GM23338 (cell line): ENCODE results near the gene SLC25A42. TPM values are rescaled to one million over a fixed set of nuclear protein-coding genes. Genes with fewer than 3 reads are reported as not detected.

Experiments used
- ATAC-seq: fragments of 200-7000 bp; cut with Tn5 transposase; 3 replicates; pipeline ENCODE4 v1.9.1; 2020
- DNase-seq: peaks from one replicate; pipeline ENCODE4 v3.0.0-alpha.2; 2015; ENCODE audit warnings: low spot score
- H2AFZ ChIP-seq: fragments of 200-600 bp; sonication (generic); 2 replicates; pipeline ENCODE4 v1.8.0; 2016; ENCODE audit warnings: antibody characterized with exemption, mild to moderate bottlenecking, moderate library complexity
- H3F3A ChIP-seq: fragments of 200-600 bp; sonication (generic); replicated peaks from 2 replicates; pipeline ENCODE4 v1.8.0; 2017; ENCODE audit warnings: antibody characterized with exemption, mixed run types, low read depth
- H3K27ac ChIP-seq: fragments of 200-600 bp; sonication (generic); 2 replicates; pipeline ENCODE4 v1.6.1; 2016; ENCODE audit warnings: low read depth
- H3K27me3 ChIP-seq: fragments of 200-600 bp; sonication (generic); 2 replicates; pipeline ENCODE4 v1.8.0; 2016; ENCODE audit warnings: mild to moderate bottlenecking, mixed run types, moderate library complexity; ENCODE audit not compliant: insufficient read depth
- H3K36me3 ChIP-seq: fragments of 200-600 bp; sonication (generic); 2 replicates; pipeline ENCODE4 v1.8.0; 2016; ENCODE audit warnings: mild to moderate bottlenecking; ENCODE audit not compliant: insufficient read depth
- H3K4me1 ChIP-seq: fragments of 200-600 bp; sonication (generic); 2 replicates; pipeline ENCODE4 v1.8.0; 2016; ENCODE audit warnings: mild to moderate bottlenecking, moderate library complexity; ENCODE audit not compliant: insufficient read depth
- H3K4me2 ChIP-seq: fragments of 200-600 bp; sonication (generic); 2 replicates; pipeline ENCODE4 v1.7.1; 2017; ENCODE audit warnings: mixed run types
- H3K4me3 ChIP-seq: fragments of 200-600 bp; sonication (generic); 2 replicates; pipeline ENCODE4 v1.6.1; 2016; ENCODE audit warnings: mixed run types
- H3K79me2 ChIP-seq: fragments of 200-600 bp; sonication (generic); replicated peaks from 2 replicates; pipeline ENCODE4 v1.8.0; 2017; ENCODE audit warnings: mild to moderate bottlenecking; ENCODE audit not compliant: insufficient read depth
- H3K9me2 ChIP-seq: fragments of 200-600 bp; sonication (generic); 2 replicates; pipeline ENCODE4 v1.8.0; 2017; ENCODE audit not compliant: insufficient read depth
- H4K20me1 ChIP-seq: fragments of 200-600 bp; sonication (generic); replicated peaks from 2 replicates; pipeline ENCODE4 v1.8.0; 2017; ENCODE audit warnings: mild to moderate bottlenecking; ENCODE audit not compliant: insufficient read depth
- H3K27ac Mint-ChIP-seq: 2 replicates; pipeline ENCODE4 v1.8.0; 2020; ENCODE audit warnings: inconsistent platforms, mild to moderate bottlenecking, moderate library complexity, mixed read lengths
- H3K27me3 Mint-ChIP-seq: 3 replicates; pipeline ENCODE4 v1.8.0; 2022; ENCODE audit warnings: low read depth, mild to moderate bottlenecking, moderate library complexity, mixed read lengths, inconsistent platforms; ENCODE audit not compliant: insufficient read depth, poor library complexity
- H3K36me3 Mint-ChIP-seq: 3 replicates; pipeline ENCODE4 v1.8.0; 2021; ENCODE audit warnings: low read depth, mild to moderate bottlenecking, inconsistent platforms, moderate library complexity, mixed read lengths
- H3K4me1 Mint-ChIP-seq: 3 replicates; pipeline ENCODE4 v1.8.0; 2020; ENCODE audit warnings: mild to moderate bottlenecking, inconsistent platforms, mixed read lengths
- H3K4me3 Mint-ChIP-seq: 3 replicates; pipeline ENCODE4 v1.8.0; 2021; ENCODE audit warnings: moderate library complexity, mild to moderate bottlenecking, inconsistent platforms, mixed read lengths
- H3K9me3 Mint-ChIP-seq: 3 replicates; pipeline ENCODE4 v1.8.0; 2020; ENCODE audit warnings: moderate library complexity, mild to moderate bottlenecking, inconsistent platforms, mixed read lengths
- CREB1 ChIP-seq: fragments of 250-450 bp; sonication (Bioruptor Pico); IDR thresholded peaks from 2 replicates; pipeline ENCODE4 v1.5.0; 2020; ENCODE audit warnings: low read depth, mild to moderate bottlenecking, moderate library complexity
- CTCF ChIP-seq, 2 experiments: fragments of 200-600 bp in 1 of 2; sonication (generic) in 1 of 2; conservative IDR thresholded peaks; 2 replicates each; pipeline versions ENCODE4 v1.5.1 to v1.6.1; 2016 to 2017; ENCODE audit warnings: antibody characterized with exemption in 2 of 2, low read depth in 2 of 2, mild to moderate bottlenecking in 2 of 2, moderate library complexity in 1 of 2
- ETS1 ChIP-seq: IDR thresholded peaks from 2 replicates; pipeline ENCODE4 v1.6.1; 2016; ENCODE audit warnings: antibody characterized with exemption
- EZH2 ChIP-seq: fragments of 200-600 bp; sonication (generic); IDR thresholded peaks from one replicate; pipeline ENCODE4 v1.8.0; 2017; ENCODE audit warnings: antibody characterized with exemption, mild to moderate bottlenecking, low read depth; ENCODE audit not compliant: unreplicated experiment
- JUNB ChIP-seq: IDR thresholded peaks from one replicate; pipeline ENCODE4 v1.6.1; 2016; ENCODE audit warnings: antibody characterized with exemption; ENCODE audit not compliant: unreplicated experiment
- NANOG ChIP-seq: IDR thresholded peaks from 2 replicates; pipeline ENCODE4 v1.6.1; 2016; ENCODE audit warnings: antibody characterized with exemption, borderline replicate concordance
- STAT1 ChIP-seq: IDR thresholded peaks from one replicate; pipeline ENCODE4 v1.6.1; 2016; ENCODE audit warnings: antibody characterized with exemption; ENCODE audit not compliant: unreplicated experiment
- ZNF462 ChIP-seq: fragments of 250-450 bp; sonication (Bioruptor Pico); IDR thresholded peaks from 2 replicates; pipeline ENCODE4 v1.5.0; 2020; ENCODE audit warnings: mild to moderate bottlenecking, moderate library complexity
- polyA plus RNA-seq: library from polyadenylated mRNA; unstranded; fragments of >200 nt; fragmentation: Nextera tagmentation; extraction: Ambion mirVana; gene quantifications from 2 replicates; pipeline ENCODE4 v1.2.1, GENCODE V29; 2016
- total RNA-seq: library from RNA; depleted of rRNA; stranded (reverse); fragments of >200 nt; shearing (Covaris generic); gene quantifications from 2 replicates; pipeline ENCODE4 v1.2.3, GENCODE V29; 2014

SLC25A42 gene
- total and polyA plus RNA-seq, 2 experiments from 2014 or later: 7.3 to 7.6 TPM

GRCh38 chr19:19042732-19043280 is 21.0 kb upstream of the SLC25A42 start:
- ATAC-seq (no peak), DNase-seq (no peak)
- Mint-ChIP-seq H3K36me3 (peaks cover 59% of the 10 kb centered on the region), H3K27ac (no peak overlapping the region), H3K9me3 (peaks cover 10% of the 10 kb centered on the region; the same call in 2 of the 3 replicates), H3K4me1 (no peaks in the 10 kb centered on the region), H3K27me3 (no peaks in the 10 kb centered on the region), H3K4me3 (no peak overlapping the region)
- H3K9me2 ChIP-seq: no peaks in the 10 kb centered on the region
- H3K27ac ChIP-seq: no peak overlapping the region
- H3F3A ChIP-seq: no peaks in the 10 kb centered on the region
- TF ChIP-seq EZH2 (no peak), NANOG (no peak), ETS1 (no peak), ZNF462 (CRISPR knock-in tag) (no peak), CTCF (conservative IDR thresholded peaks at IDR 0.05; ENCODE audit: low read depth in 2 of 2) (no peak), STAT1 (no peak), CREB1 (CRISPR knock-in tag) (no peak), JUNB (no peak)
- no peaks in the 10 kb centered on the region for H3K27me3 ChIP-seq
- peaks cover 46% of the 10 kb centered on the region for H3K79me2 ChIP-seq
- peaks cover 40% of the 10 kb centered on the region for H4K20me1 ChIP-seq
- peaks cover 25% of the 10 kb centered on the region for H3K36me3 ChIP-seq
- no peak overlapping the region for H3K4me2 ChIP-seq
- H2AFZ ChIP-seq: no peak overlapping the region
- no peak overlapping the region for H3K4me3 ChIP-seq
- H3K4me1 ChIP-seq: no peaks in the 10 kb centered on the region
